ENCODE data around the gene MRPL41. TPM values are rescaled to one million over a fixed set of nuclear protein-coding genes. Genes with fewer than 3 reads are reported as not detected.
"Not testable (repeated sequence)": the region's sequence is repeated elsewhere in the genome, so short reads cannot be mapped to it uniquely, and the experiment has no call there.

MRPL41 gene
- polyA plus RNA-seq, 2 donors = 49.3 to 53.0 TPM

DNA sequence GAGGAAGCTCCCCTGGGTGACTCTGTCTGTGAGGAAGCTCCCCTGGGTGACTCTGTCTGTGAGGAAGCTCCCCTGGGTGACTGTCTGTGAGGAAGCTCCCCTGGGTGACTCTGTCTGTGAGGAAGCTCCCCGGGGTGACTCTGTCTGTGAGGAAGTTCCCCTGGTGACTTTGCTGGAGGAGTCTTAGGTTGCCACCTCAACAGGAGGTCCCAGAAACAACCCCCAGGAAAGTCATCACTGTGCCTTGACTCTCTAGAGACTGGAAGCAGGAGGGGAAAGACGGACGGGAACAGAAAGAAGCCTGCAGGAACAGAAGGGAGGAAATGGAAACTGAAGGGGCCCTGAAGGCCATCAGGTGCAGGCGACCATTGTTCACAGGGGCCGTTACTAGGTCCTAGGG is 16.8 kb downstream of the MRPL41 start:
- peaks cover 14 to 20% of the 10 kb centered on the region in 2 donors for H3K36me3 ChIP-seq (ENCODE audit: control insufficient read depth in 2 of 2, insufficient read depth in 2 of 2, low read length in 1 of 2)

DNA sequence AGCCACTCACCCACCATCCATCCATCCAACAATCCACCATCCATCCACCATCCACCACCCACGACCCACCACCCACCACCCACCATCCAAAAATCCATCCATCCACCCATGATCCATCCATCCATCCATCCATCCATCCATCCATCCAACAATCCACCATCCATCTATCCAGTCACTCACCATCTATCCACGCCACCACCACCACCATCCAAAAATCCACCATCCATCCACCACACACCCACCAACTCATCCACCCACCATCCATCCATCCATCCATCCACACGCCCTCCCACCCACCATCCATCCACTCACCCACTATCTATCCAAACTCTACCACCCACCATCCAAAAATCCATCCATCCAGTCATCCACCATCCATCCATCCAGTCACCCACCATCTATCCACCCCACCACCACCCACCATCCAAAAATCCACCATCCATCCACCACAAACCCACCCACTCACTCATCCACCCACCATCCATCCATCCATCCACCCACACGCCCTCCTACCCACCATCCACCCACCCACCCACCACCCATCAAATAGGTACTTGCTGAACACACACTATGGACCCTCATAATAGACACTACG is 18.0 kb downstream of the MRPL41 start:
- Histone ChIP-seq H3K4me3 (ENCODE audit: low read depth in 1 of 2, low read length in 2 of 2) (no peak overlapping the region), H3K36me3 (ENCODE audit: control insufficient read depth in 2 of 2, insufficient read depth in 2 of 2, low read length in 1 of 2) (peaks cover 7 to 16% of the 10 kb centered on the region in 2 donors), H3K4me1 (ENCODE audit: control insufficient read depth in 2 of 2, insufficient read depth in 2 of 2, low read length in 1 of 2) (no peaks in the 10 kb centered on the region), H3K27me3 (ENCODE audit: control insufficient read depth in 1 of 2, insufficient read depth in 2 of 2, low read length in 2 of 2) (no peaks in the 10 kb centered on the region), H3K9me3 (ENCODE audit: control insufficient read depth in 2 of 2, insufficient read depth in 1 of 2, low read depth in 1 of 2, low read length in 1 of 2) (no peaks in the 10 kb centered on the region), H3K27ac (ENCODE audit: low read depth in 2 of 2, low read length in 1 of 2) (no peak overlapping the region)
- 96 to 98% methylated on average over 5 of the region's 5 CpGs for WGBS, 2 donors

More for the DNA sequence above, 16.8 kb downstream of the MRPL41 start:
- not testable (repeated sequence) for H3K4me3 ChIP-seq (ENCODE audit: low read depth in 1 of 2, low read length in 2 of 2); H3K27me3 ChIP-seq (ENCODE audit: control insufficient read depth in 1 of 2, insufficient read depth in 2 of 2, low read length in 2 of 2); H3K4me1 ChIP-seq (ENCODE audit: control insufficient read depth in 2 of 2, insufficient read depth in 2 of 2, low read length in 1 of 2); H3K27ac ChIP-seq (ENCODE audit: low read depth in 2 of 2, low read length in 1 of 2); H3K9me3 ChIP-seq (ENCODE audit: control insufficient read depth in 2 of 2, insufficient read depth in 1 of 2, low read depth in 1 of 2, low read length in 1 of 2)
- 90 to 91% methylated on average over 5 of the region's 5 CpGs for WGBS, 2 donors

DNA sequence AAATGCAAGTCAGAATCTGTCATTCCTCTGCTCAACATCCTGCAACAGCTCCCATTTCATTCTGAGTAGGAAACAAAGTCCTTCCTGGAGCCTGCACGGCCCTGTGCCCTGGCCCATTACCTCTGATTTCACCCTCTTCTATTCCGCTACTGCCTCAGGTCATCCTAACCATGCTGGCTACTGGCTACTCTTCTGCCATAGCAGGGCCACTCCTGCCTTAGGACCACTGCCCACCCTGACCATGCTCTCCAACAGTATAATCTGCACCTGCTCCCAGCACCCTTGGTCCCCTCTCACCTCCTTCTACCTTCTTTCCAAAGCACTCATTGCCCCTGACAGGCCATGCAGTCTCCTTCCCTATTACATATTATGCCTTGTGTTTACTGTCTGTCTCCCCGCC is 18.9 kb downstream of the MRPL41 start:
- H3K9me3 ChIP-seq (ENCODE audit: control insufficient read depth in 2 of 2, insufficient read depth in 1 of 2, low read depth in 1 of 2, low read length in 1 of 2) = no peaks in the 10 kb centered on the region
- H3K4me3 ChIP-seq (ENCODE audit: low read depth in 1 of 2, low read length in 2 of 2) = no peak overlapping the region
- 98 to 100% methylated on average over 3 of the region's 3 CpGs for WGBS, 2 donors
- no peaks in the 10 kb centered on the region for H3K27me3 ChIP-seq (ENCODE audit: control insufficient read depth in 1 of 2, insufficient read depth in 2 of 2, low read length in 2 of 2)
- peaks cover 7 to 18% of the 10 kb centered on the region in 2 donors for H3K36me3 ChIP-seq (ENCODE audit: control insufficient read depth in 2 of 2, insufficient read depth in 2 of 2, low read length in 1 of 2)
- no peaks in the 10 kb centered on the region for H3K4me1 ChIP-seq (ENCODE audit: control insufficient read depth in 2 of 2, insufficient read depth in 2 of 2, low read length in 1 of 2)
- no peak overlapping the region for H3K27ac ChIP-seq (ENCODE audit: low read depth in 2 of 2, low read length in 1 of 2)

DNA sequence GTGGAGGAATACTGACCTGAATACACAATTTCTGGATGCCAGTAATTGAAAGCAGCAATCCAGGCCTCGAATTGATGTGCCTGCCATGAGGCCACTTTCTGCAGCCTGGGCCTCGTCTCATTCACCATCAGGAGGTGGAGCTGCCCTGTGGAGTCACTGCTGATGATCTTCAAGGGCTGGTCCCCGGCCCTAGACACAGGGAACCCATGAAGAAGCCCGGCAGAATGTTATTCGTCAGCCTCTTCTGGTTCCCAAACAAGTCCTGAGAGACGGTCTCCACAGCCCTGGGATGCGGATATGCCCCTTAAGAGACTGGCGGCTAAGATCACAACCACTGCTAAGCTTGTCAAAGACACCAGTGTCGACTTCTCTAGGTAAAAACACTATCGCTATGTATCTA is 22.5 kb downstream of the MRPL41 start:
- Histone ChIP-seq H3K9me3 (ENCODE audit: control insufficient read depth in 2 of 2, insufficient read depth in 1 of 2, low read depth in 1 of 2, low read length in 1 of 2) (no peaks in the 10 kb centered on the region), H3K4me3 (ENCODE audit: low read depth in 1 of 2, low read length in 2 of 2) (no peak overlapping the region), H3K4me1 (ENCODE audit: control insufficient read depth in 2 of 2, insufficient read depth in 2 of 2, low read length in 1 of 2) (peaks cover 4 to 9% of the 10 kb centered on the region in 2 donors), H3K27ac (ENCODE audit: low read depth in 2 of 2, low read length in 1 of 2) (no peak overlapping the region), H3K36me3 (ENCODE audit: control insufficient read depth in 2 of 2, insufficient read depth in 2 of 2, low read length in 1 of 2) (peaks cover 7 to 19% of the 10 kb centered on the region in 2 donors), H3K27me3 (ENCODE audit: control insufficient read depth in 1 of 2, insufficient read depth in 2 of 2, low read length in 2 of 2) (no peaks in the 10 kb centered on the region)
- 91% methylated on average over 10 of the region's 10 CpGs for WGBS, 2 donors

DNA sequence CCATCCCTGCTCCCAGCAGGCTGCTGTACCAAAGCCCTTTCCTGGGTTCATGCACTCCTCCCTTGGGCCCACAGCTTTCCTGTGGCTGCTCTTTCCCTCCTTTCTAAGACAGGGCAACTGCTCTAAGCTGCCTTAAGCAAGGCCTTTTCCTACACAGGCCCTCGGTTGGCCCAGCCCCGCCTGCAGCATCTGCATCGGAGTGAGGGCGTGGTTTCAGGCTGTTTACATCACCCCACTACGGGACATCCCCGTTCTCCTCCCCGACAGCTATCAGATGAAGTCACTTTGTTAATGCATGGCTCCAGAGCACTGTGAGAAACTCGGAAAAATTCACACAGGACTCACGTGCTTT is 23.7 kb downstream of the MRPL41 start:
- H3K36me3 ChIP-seq (ENCODE audit: control insufficient read depth in 2 of 2, insufficient read depth in 2 of 2, low read length in 1 of 2) = peaks cover 7 to 19% of the 10 kb centered on the region in 2 donors
- no peaks in the 10 kb centered on the region for H3K27me3 ChIP-seq (ENCODE audit: control insufficient read depth in 1 of 2, insufficient read depth in 2 of 2, low read length in 2 of 2)
- H3K9me3 ChIP-seq (ENCODE audit: control insufficient read depth in 2 of 2, insufficient read depth in 1 of 2, low read depth in 1 of 2, low read length in 1 of 2) = no peaks in the 10 kb centered on the region
- 61 to 63% methylated on average over 9 of the region's 9 CpGs for WGBS, 2 donors
- H3K4me1 ChIP-seq (ENCODE audit: control insufficient read depth in 2 of 2, insufficient read depth in 2 of 2, low read length in 1 of 2) = peaks cover 8 to 11% of the 10 kb centered on the region in 2 donors
- H3K27ac ChIP-seq (ENCODE audit: low read depth in 2 of 2, low read length in 1 of 2) = no peak overlapping the region
- H3K4me3 ChIP-seq (ENCODE audit: low read depth in 1 of 2, low read length in 2 of 2) = no peak overlapping the region

DNA sequence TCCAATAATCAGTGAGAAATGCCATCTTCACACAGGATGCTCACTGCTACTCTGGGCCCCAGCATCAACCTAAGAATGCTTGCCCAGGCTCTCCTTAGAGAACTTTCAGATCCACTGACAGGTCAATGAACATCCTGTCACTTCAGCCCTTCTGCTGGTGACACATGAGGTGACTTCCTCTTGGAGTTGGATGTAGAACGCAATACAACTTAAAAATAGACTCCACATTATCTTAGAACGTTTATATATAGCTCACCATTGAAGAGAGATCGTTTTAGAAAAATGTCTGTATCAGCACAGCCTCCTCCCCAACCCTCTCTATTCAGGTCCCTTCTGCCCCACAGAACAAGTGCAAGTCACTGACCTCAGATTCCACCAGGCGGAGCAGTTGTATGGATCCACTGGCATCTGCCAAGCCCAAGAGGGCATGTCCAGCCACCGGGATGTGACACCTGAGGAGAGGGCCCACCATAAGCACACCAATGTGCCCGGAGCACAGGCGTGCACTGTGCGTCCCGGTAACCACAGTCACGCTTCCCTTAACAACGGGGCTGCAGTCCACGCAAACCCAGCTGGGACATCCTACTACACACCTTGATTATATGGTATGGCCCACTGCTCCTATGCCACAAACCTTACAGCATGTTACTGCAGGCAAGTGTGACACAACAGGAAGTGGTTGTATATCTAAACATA is 24.2 kb downstream of the MRPL41 start:
- 82 to 85% methylated on average over 12 of the region's 12 CpGs for WGBS, 2 donors
- Histone ChIP-seq H3K27ac (ENCODE audit: low read depth in 2 of 2, low read length in 1 of 2) (no peak overlapping the region), H3K36me3 (ENCODE audit: control insufficient read depth in 2 of 2, insufficient read depth in 2 of 2, low read length in 1 of 2) (peaks cover 4 to 19% of the 10 kb centered on the region in 2 donors), H3K4me1 (ENCODE audit: control insufficient read depth in 2 of 2, insufficient read depth in 2 of 2, low read length in 1 of 2) (peaks cover 8 to 11% of the 10 kb centered on the region in 2 donors), H3K27me3 (ENCODE audit: control insufficient read depth in 1 of 2, insufficient read depth in 2 of 2, low read length in 2 of 2) (no peaks in the 10 kb centered on the region), H3K4me3 (ENCODE audit: low read depth in 1 of 2, low read length in 2 of 2) (no peak overlapping the region), H3K9me3 (ENCODE audit: control insufficient read depth in 2 of 2, insufficient read depth in 1 of 2, low read depth in 1 of 2, low read length in 1 of 2) (no peaks in the 10 kb centered on the region)

DNA sequence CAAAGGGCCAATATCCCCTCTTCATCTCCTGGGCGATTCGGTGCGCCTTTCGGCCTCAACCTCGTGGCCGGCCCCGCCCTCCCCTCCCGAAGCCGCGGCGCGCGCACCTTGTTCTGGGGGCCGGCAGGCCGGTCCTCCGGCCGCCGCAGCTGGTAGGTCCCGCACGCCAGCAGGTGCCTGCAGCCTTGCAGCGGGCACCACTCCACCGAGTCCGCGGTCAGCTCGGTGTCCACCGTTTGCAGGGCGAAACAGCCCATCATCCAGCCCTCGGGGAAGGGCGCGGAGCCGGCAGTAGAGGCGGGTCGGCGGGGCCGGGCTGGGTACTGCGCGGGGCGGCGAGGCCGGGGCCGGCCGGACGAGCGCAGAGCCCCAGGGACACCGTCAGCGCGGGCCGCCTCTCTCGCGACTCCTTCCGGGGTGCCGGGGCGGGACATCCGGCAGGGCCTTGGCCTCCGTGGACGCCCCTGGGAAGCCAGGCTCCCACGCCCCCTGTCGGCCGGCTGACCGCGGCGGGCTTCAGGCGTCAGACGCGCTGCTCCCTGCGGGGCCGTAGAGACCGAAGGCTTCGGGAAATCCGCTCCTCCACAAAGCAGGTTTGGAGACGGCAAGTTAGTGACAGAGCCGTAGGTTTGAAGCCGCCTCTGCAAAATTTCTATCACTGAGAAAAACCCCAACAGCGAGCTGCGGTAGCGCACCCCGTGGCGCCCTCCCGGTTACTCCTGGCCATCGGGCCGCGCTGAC is 27.0 kb downstream of the MRPL41 start, which contains the start of gene DPH7:
Gene DPH7 (minus strand): TSS at position 408 of the 741 bp plus-strand sequence. CDS start 148 bp downstream, at position 260.
- peak within 1 kb of the TSS; percentile 82 to 89 for H3K27ac ChIP-seq (ENCODE audit: low read depth in 2 of 2, low read length in 1 of 2)
- H3K36me3 ChIP-seq (ENCODE audit: control insufficient read depth in 2 of 2, insufficient read depth in 2 of 2, low read length in 1 of 2) = peaks cover 9 to 35% of the 10 kb centered on the region in 2 donors
- H3K4me3 ChIP-seq (ENCODE audit: low read depth in 1 of 2, low read length in 2 of 2) = peak within 1 kb of the TSS; percentile 72 to 95
- H3K27me3 ChIP-seq (ENCODE audit: control insufficient read depth in 1 of 2, insufficient read depth in 2 of 2, low read length in 2 of 2) = no peaks in the 10 kb centered on the region
- H3K9me3 ChIP-seq (ENCODE audit: control insufficient read depth in 2 of 2, insufficient read depth in 1 of 2, low read depth in 1 of 2, low read length in 1 of 2) = no peaks in the 10 kb centered on the region
- peaks cover 8 to 11% of the 10 kb centered on the region in 2 donors for H3K4me1 ChIP-seq (ENCODE audit: control insufficient read depth in 2 of 2, insufficient read depth in 2 of 2, low read length in 1 of 2)
- 2% methylated on average over 78 to 82 of the region's 82 CpGs for WGBS, 2 donors

DNA sequence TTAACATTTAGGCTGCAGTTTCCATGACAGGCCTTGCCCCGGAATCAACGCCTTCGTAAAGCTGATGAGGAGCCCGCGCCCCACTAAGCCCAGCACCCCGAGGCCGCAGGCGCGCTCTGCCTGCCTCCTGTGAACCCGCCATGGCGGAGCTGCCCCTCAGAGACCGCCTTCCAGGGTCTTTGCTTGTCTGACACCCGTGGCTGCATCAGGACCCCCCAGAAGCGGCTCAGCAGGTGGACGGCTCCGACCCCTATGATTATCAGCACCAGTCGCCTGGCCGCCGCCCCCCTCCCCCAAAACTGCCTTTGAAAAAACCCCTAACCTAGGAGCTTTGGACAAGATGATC is 27.6 kb downstream of the MRPL41 start:
- H3K4me1 ChIP-seq (ENCODE audit: control insufficient read depth in 2 of 2, insufficient read depth in 2 of 2, low read length in 1 of 2) = peaks cover 8 to 11% of the 10 kb centered on the region in 2 donors
- no peaks in the 10 kb centered on the region for H3K27me3 ChIP-seq (ENCODE audit: control insufficient read depth in 1 of 2, insufficient read depth in 2 of 2, low read length in 2 of 2)
- peak overlapping the region; percentile 82 to 89 for H3K27ac ChIP-seq (ENCODE audit: low read depth in 2 of 2, low read length in 1 of 2)
- 28 to 36% methylated on average over 19 of the region's 19 CpGs for WGBS, 2 donors
- peaks cover 6 to 37% of the 10 kb centered on the region in 2 donors for H3K36me3 ChIP-seq (ENCODE audit: control insufficient read depth in 2 of 2, insufficient read depth in 2 of 2, low read length in 1 of 2)
- peak overlapping the region; percentile 27 to 72 for H3K4me3 ChIP-seq (ENCODE audit: low read depth in 1 of 2, low read length in 2 of 2)
- H3K9me3 ChIP-seq (ENCODE audit: control insufficient read depth in 2 of 2, insufficient read depth in 1 of 2, low read depth in 1 of 2, low read length in 1 of 2) = no peaks in the 10 kb centered on the region

DNA sequence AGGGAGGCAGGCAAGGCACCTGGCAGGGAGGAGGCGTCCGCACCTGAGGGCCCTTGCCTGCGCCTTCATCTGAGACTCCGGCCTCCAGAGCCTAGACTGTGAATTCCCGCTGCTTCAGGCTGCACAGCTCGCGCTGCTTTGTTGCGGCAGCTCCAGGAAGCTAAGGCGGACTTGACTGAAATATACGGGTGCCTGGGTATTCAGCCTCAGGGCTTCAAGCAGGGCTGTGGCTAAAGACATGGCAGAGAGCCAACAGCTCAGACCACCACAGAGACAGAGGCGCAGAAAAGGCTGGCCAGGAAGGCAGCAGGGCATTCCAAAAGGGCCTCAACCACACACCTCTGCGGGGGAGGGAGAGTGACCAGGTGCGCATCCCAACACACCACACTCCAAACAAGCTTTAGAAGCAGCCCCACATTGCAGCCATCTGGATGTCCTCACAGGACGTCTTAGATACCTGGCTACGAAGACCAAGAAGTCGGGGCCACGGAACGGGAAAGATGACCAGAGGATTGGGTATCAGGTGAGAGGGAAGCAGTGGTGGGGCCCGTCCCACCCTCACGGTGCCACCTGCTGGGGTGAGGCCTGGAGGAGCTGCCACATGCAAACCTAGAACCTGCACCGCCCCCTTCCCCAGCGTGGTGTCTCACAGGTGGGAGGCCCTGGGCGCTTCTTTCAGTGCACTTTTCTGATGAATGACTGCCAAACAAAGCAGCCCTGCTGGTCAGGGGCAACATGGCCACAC is 28.7 kb downstream of the MRPL41 start:
- Histone ChIP-seq H3K36me3 (ENCODE audit: control insufficient read depth in 2 of 2, insufficient read depth in 2 of 2, low read length in 1 of 2) (peaks cover 5 to 35% of the 10 kb centered on the region in 2 donors), H3K27me3 (ENCODE audit: control insufficient read depth in 1 of 2, insufficient read depth in 2 of 2, low read length in 2 of 2) (no peaks in the 10 kb centered on the region), H3K9me3 (ENCODE audit: control insufficient read depth in 2 of 2, insufficient read depth in 1 of 2, low read depth in 1 of 2, low read length in 1 of 2) (no peaks in the 10 kb centered on the region), H3K4me1 (ENCODE audit: control insufficient read depth in 2 of 2, insufficient read depth in 2 of 2, low read length in 1 of 2) (peaks cover 8 to 11% of the 10 kb centered on the region in 2 donors), H3K4me3 (ENCODE audit: low read depth in 1 of 2, low read length in 2 of 2) (no peak overlapping the region), H3K27ac (ENCODE audit: low read depth in 2 of 2, low read length in 1 of 2) (no peak overlapping the region)
- WGBS, 2 donors = 82 to 84% methylated on average over 23 of the region's 23 CpGs

Measured in esophagus (tissue), 2 donors.